MCF 10A (cell line): Measurements from ENCODE around the gene TDP2. TPM values are rescaled to one million over a fixed set of nuclear protein-coding genes. Genes with fewer than 3 reads are reported as not detected.

Source experiments
- BruUV-seq: library from RNA; stranded (reverse); fragments of 400-500 nt; replicated peaks from 2 replicates; lab custom pipeline; 2021; lab: Mats Ljungman, UMichigan
- CTCF ChIA-PET: fragments of 300-600 bp; sonication (Branson Sonifier 250); formaldehyde crosslinking; extraction: SDS; loops from one replicate; lab custom pipeline; 2021; ENCODE audit warnings: antibody characterized with exemption, inconsistent platforms; lab: Yijun Ruan, JAX
- POLR2A ChIA-PET: fragments of 300-600, 350-650 bp; sonication (Branson Sonifier 250); formaldehyde crosslinking; extraction: SDS; loops from one replicate; lab custom pipeline; 2020; ENCODE audit warnings: antibody characterized with exemption, inconsistent platforms; lab: Yijun Ruan, JAX
- DNase-seq: peaks from one replicate; pipeline ENCODE4 v3.0.0-alpha.2; 2018; ENCODE audit not compliant: unreplicated experiment
- H3K27ac Mint-ChIP-seq: one replicate; pipeline ENCODE4 v1.8.0; 2022; ENCODE audit warnings: mild to moderate bottlenecking, low read depth, mixed read lengths; ENCODE audit not compliant: unreplicated experiment
- H3K27me3 Mint-ChIP-seq: one replicate; pipeline ENCODE4 v1.8.0; 2022; ENCODE audit warnings: mixed read lengths; ENCODE audit not compliant: insufficient read depth, unreplicated experiment
- H3K36me3 Mint-ChIP-seq: one replicate; pipeline ENCODE4 v1.8.0; 2022; ENCODE audit warnings: mild to moderate bottlenecking, moderate library complexity, mixed read lengths; ENCODE audit not compliant: insufficient read depth, unreplicated experiment
- H3K4me1 Mint-ChIP-seq: one replicate; pipeline ENCODE4 v1.8.0; 2022; ENCODE audit warnings: mixed read lengths; ENCODE audit not compliant: insufficient read depth, unreplicated experiment
- H3K4me3 Mint-ChIP-seq: one replicate; pipeline ENCODE4 v1.8.0; 2022; ENCODE audit warnings: mild to moderate bottlenecking, moderate library complexity, mixed read lengths; ENCODE audit not compliant: unreplicated experiment
- H3K9me3 Mint-ChIP-seq: one replicate; pipeline ENCODE4 v1.8.0; 2022; ENCODE audit warnings: mixed read lengths; ENCODE audit not compliant: unreplicated experiment
- CTCF ChIP-seq: fragments of 200-600 bp; IDR thresholded peaks from one replicate; pipeline ENCODE4 v1.8.0; 2022; ENCODE audit warnings: antibody characterized with exemption, mild to moderate bottlenecking; ENCODE audit not compliant: unreplicated experiment
- intact Hi-C: fragments of 100-400 bp; cut with micrococcal nuclease; formaldehyde crosslinking; loops from 2 replicates; pipeline ENCODE4 v1.14.1; 2022
- total RNA-seq: library from RNA; stranded (reverse); gene quantifications from 2 replicates; pipeline ENCODE4 v1.2.3, GENCODE V29; 2022

TDP2 gene
- total RNA-seq, 1 experiment from 2014 or later = 28.2 TPM

GRCh38 chr6:24649691-24650090, 17.0 kb downstream of the TDP2 start:
- no TSS peak for BruUV-seq
- ChIA-PET POLR2A (interaction anchor here (1.0 to 1.1 kb wide), 2 partner anchors 12 to 16 kb away, joined by 3 to 5 read pairs; no protein-coding TSS in a partner anchor), CTCF (interaction anchor here (0.6 to 1.0 kb wide), 3 partner anchors 46 to 66 kb away, joined by 3 read pairs; no protein-coding TSS in a partner anchor)
- Mint-ChIP-seq H3K36me3 (peaks cover 46% of the 10 kb centered on the region), H3K9me3 (no peaks in the 10 kb centered on the region), H3K4me1 (peaks cover 18% of the 10 kb centered on the region), H3K27ac (no peak overlapping the region), H3K27me3 (peaks cover 10% of the 10 kb centered on the region), H3K4me3 (no peak overlapping the region)
- DNase-seq = no peak
- intact Hi-C loops = loop anchor here (10.0 kb wide), 1 partner anchor 65 kb away; no protein-coding TSS in a partner anchor
- no peak for TF ChIP-seq CTCF

- intact Hi-C loops = loop anchor here (10.0 kb wide), 1 partner anchor 63 kb away; no protein-coding TSS in a partner anchor
- POLR2A ChIA-PET = no interaction called here
These were observed 18.4 kb downstream of the TDP2 start for GRCh38 chr6:24648276-24648675.

DNA sequence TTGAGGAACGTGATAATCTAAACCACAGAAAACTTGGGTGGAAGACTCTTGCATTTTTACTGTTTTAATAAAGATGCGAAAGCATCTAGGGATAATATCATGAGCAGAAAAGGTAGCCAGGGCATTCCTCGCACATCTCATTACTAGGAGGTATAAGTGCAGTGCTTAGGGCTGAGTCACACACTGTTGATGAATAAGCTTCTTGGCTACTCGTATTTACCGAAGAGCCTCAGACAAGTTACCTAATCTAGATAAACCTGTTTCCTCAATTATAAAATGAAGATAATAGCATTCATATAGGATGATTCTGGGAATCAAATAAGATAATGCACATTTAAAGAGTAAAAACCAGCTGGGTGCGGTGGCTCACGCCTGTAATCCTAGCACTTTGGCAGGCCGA, 19.9 kb downstream of the TDP2 start:
- H3K4me1 Mint-ChIP-seq = peaks cover 18% of the 10 kb centered on the region
- intact Hi-C loops = loop anchor here (10.0 kb wide), 1 partner anchor 62 kb away; no protein-coding TSS in a partner anchor
- BruUV-seq = no TSS peak
- H3K27me3 Mint-ChIP-seq = peaks cover 10% of the 10 kb centered on the region
- no peaks in the 10 kb centered on the region for H3K9me3 Mint-ChIP-seq
- POLR2A ChIA-PET = interaction anchor here (1.0 to 2.5 kb wide), 4 partner anchors 11 to 97 kb away, joined by 3 to 26 read pairs (median 6); partner anchors contain the start of genes ACOT13 and TDP2
- peak overlapping the region; percentile 74 for H3K4me3 Mint-ChIP-seq
- CTCF ChIA-PET = interaction anchor here (0.6 to 1.3 kb wide), 5 partner anchors 8 to 571 kb away, joined by 3 to 7 read pairs (median 4); no protein-coding TSS in a partner anchor
- DNase-seq = peak; percentile 44
- H3K27ac Mint-ChIP-seq = no peak overlapping the region
- H3K36me3 Mint-ChIP-seq = peaks cover 18% of the 10 kb centered on the region
- no peak for TF ChIP-seq CTCF

More at GRCh38 chr6:24648276-24648675, 18.4 kb downstream of the TDP2 start:
- DNase-seq = no peak
- BruUV-seq = no TSS peak
- Mint-ChIP-seq H3K27me3 (peaks cover 10% of the 10 kb centered on the region), H3K36me3 (peaks cover 32% of the 10 kb centered on the region), H3K27ac (no peak overlapping the region), H3K4me1 (peaks cover 18% of the 10 kb centered on the region), H3K4me3 (no peak overlapping the region), H3K9me3 (no peaks in the 10 kb centered on the region)
- CTCF ChIA-PET = no interaction called here
- no peak for TF ChIP-seq CTCF

- Mint-ChIP-seq H3K36me3 (peaks cover 10% of the 10 kb centered on the region), H3K27ac (no peak overlapping the region), H3K9me3 (no peaks in the 10 kb centered on the region), H3K4me3 (no peak overlapping the region), H3K27me3 (peaks cover 10% of the 10 kb centered on the region), H3K4me1 (peaks cover 18% of the 10 kb centered on the region)
- DNase-seq = no peak
- BruUV-seq = no TSS peak
- intact Hi-C loops = loop anchor here (10.0 kb wide), 1 partner anchor 60 kb away; no protein-coding TSS in a partner anchor
- TF ChIP-seq CTCF = no peak
- ChIA-PET POLR2A (interaction anchor here (1.0 kb wide), 1 partner anchor 26 kb away, joined by 4 read pairs; no protein-coding TSS in a partner anchor), CTCF (no interaction called here)
These were observed 22.3 kb downstream of the TDP2 start for GRCh38 chr6:24644377-24644776.
